Activated CD8-positive, alpha-beta memory T cell treated with anti-CD3 and anti-CD28 coated beads for 48 hours (primary cell): ENCODE results near the gene NEGR1.

Experiments used
- DNase-seq, 3 experiments: peaks; one replicate each; pipeline ENCODE4 v3.0.0-alpha.2; 2020; ENCODE audit warnings: low read depth in 2 of 3, low spot score in 2 of 3

The NEGR1 gene

GRCh38 chr1:71414179-71414578, 868.2 kb downstream of the NEGR1 start:
- no peak for DNase-seq

GRCh38 chr1:71413441-71414175, 868.7 kb downstream of the NEGR1 start:
- no peak for DNase-seq

GRCh38 chr1:71400050-71400449, 882.3 kb downstream of the NEGR1 start:
- no peak for DNase-seq

GRCh38 chr1:71399594-71399993, 882.7 kb downstream of the NEGR1 start:
- no peak for DNase-seq

- DNase-seq: no peak
These were observed 889.0 kb downstream of the NEGR1 start for GRCh38 chr1:71393301-71393700.

GRCh38 chr1:71390518-71390917, 891.8 kb downstream of the NEGR1 start:
- DNase-seq: no peak

GRCh38 chr1:71377886-71378285, 904.5 kb downstream of the NEGR1 start:
- DNase-seq: no peak

- DNase-seq: no peak
These were observed 909.8 kb downstream of the NEGR1 start for GRCh38 chr1:71372496-71372895.

- DNase-seq: no peak
These were observed 910.8 kb downstream of the NEGR1 start for GRCh38 chr1:71371581-71371980.

- no peak for DNase-seq
These were observed 918.1 kb downstream of the NEGR1 start for GRCh38 chr1:71364236-71364635.

GRCh38 chr1:71362691-71363090, 919.6 kb downstream of the NEGR1 start:
- no peak for DNase-seq

GRCh38 chr1:71362076-71362475, 920.3 kb downstream of the NEGR1 start:
- no peak for DNase-seq

GRCh38 chr1:71357708-71358107, 924.6 kb downstream of the NEGR1 start:
- no peak for DNase-seq

GRCh38 chr1:71351438-71351837, 930.9 kb downstream of the NEGR1 start:
- no peak for DNase-seq

- no peak for DNase-seq
These were observed 931.5 kb downstream of the NEGR1 start for GRCh38 chr1:71350805-71351204.

GRCh38 chr1:71350330-71350729, 932.0 kb downstream of the NEGR1 start:
- no peak for DNase-seq
